Fibroblast of the conjunctiva (primary cell): ENCODE data around the gene RBM15B.
A peak's percentile ranks its signal among the peaks of the same experiment; 100 is the strongest.
"Not testable (repeated sequence)": the region's sequence is repeated elsewhere in the genome, so short reads cannot be mapped to it uniquely, and the experiment has no call there.

Experiments
- DNase-seq: peaks from one replicate; pipeline ENCODE4 v3.0.0-alpha.2; 2010; ENCODE audit warnings: low read depth

RBM15B gene

GRCh38 chr3:51391075-51391565, at the start of gene RBM15B:
Gene RBM15B (plus strand): TSS chr3:51391285. CDS start chr3:51391400, 115 bp downstream.
- peak; percentile 92 for DNase-seq

- peak; percentile 68 for DNase-seq
Measured at GRCh38 chr3:51343918-51344687, 47.0 kb upstream of the RBM15B start.

GRCh38 chr3:51350751-51351150, 40.3 kb upstream of the RBM15B start:
- DNase-seq = no peak

GRCh38 chr3:51353131-51353530, 38.0 kb upstream of the RBM15B start:
- DNase-seq = no peak

- no peak for DNase-seq
Measured at GRCh38 chr3:51353691-51354090, 37.4 kb upstream of the RBM15B start.

- no peak for DNase-seq
Measured at GRCh38 chr3:51354172-51354571, 36.9 kb upstream of the RBM15B start.

- DNase-seq = no peak
Measured at GRCh38 chr3:51354731-51355615, 36.1 kb upstream of the RBM15B start.

GRCh38 chr3:51355891-51356578, 35.0 kb upstream of the RBM15B start:
- DNase-seq = no peak

GRCh38 chr3:51357856-51358255, 33.2 kb upstream of the RBM15B start:
- DNase-seq = no peak

- DNase-seq = no peak
Measured at GRCh38 chr3:51358981-51359380, 32.1 kb upstream of the RBM15B start.

- DNase-seq = no peak
Measured at GRCh38 chr3:51360806-51361205, 30.3 kb upstream of the RBM15B start.

- no peak for DNase-seq
Measured at GRCh38 chr3:51361746-51362145, 29.3 kb upstream of the RBM15B start.

GRCh38 chr3:51362476-51362875, 28.6 kb upstream of the RBM15B start:
- DNase-seq = no peak

GRCh38 chr3:51368276-51368675, 22.8 kb upstream of the RBM15B start:
- DNase-seq = not testable (repeated sequence)

- peak; percentile 71 for DNase-seq
Measured at GRCh38 chr3:51371943-51372557, 19.0 kb upstream of the RBM15B start.

- DNase-seq = no peak
Measured at GRCh38 chr3:51373658-51374421, 17.2 kb upstream of the RBM15B start.

- no peak for DNase-seq
Measured at GRCh38 chr3:51374456-51374855, 16.6 kb upstream of the RBM15B start.

- DNase-seq = no peak
Measured at GRCh38 chr3:51375136-51375535, 15.9 kb upstream of the RBM15B start.

- DNase-seq = no peak
Measured at GRCh38 chr3:51375571-51375970, 15.5 kb upstream of the RBM15B start.

GRCh38 chr3:51378065-51378464, 13.0 kb upstream of the RBM15B start:
- no peak for DNase-seq

GRCh38 chr3:51378726-51379125, 12.4 kb upstream of the RBM15B start:
- no peak for DNase-seq
